Skeletal muscle tissue (tissue), 4 donors: Measurements from ENCODE around the gene ROR1. TPM values are rescaled to one million over a fixed set of nuclear protein-coding genes. Genes with fewer than 3 reads are reported as not detected.
"Not testable (repeated sequence)": the region's sequence is repeated elsewhere in the genome, so short reads cannot be mapped to it uniquely, and the experiment has no call there.

Source experiments
- H3K27ac ChIP-seq: one replicate; pipeline ENCODE4 v1.7.0; 2013; ENCODE audit warnings: mild to moderate bottlenecking, low read depth, low read length, inconsistent platforms
- H3K27me3 ChIP-seq, 3 donors: one replicate each; pipeline ENCODE4 v1.7.0; 2013; ENCODE audit warnings: low read length in 3 of 3; ENCODE audit not compliant: control insufficient read depth in 3 of 3, insufficient read depth in 3 of 3
- H3K36me3 ChIP-seq, 3 donors: one replicate each; pipeline ENCODE4 v1.7.0; 2013; ENCODE audit warnings: low read length in 3 of 3; ENCODE audit not compliant: control insufficient read depth in 3 of 3, insufficient read depth in 3 of 3
- H3K4me1 ChIP-seq, 3 donors: one replicate each; pipeline ENCODE4 v1.7.0; 2013; ENCODE audit warnings: low read length in 3 of 3, mild to moderate bottlenecking in 3 of 3; ENCODE audit not compliant: control insufficient read depth in 3 of 3, insufficient read depth in 3 of 3
- H3K4me3 ChIP-seq, 3 donors: one replicate each; pipeline ENCODE4 v1.7.0; 2013; ENCODE audit warnings: low read length in 3 of 3
- H3K9ac ChIP-seq, 3 donors: one replicate each; pipeline ENCODE4 v1.7.0; 2013; ENCODE audit warnings: low read length in 3 of 3, mild to moderate bottlenecking in 3 of 3, moderate library complexity in 2 of 3, low read depth in 1 of 3
- H3K9me3 ChIP-seq, 3 donors: one replicate each; pipeline ENCODE4 v1.7.0; 2013; ENCODE audit warnings: low read length in 3 of 3; ENCODE audit not compliant: control insufficient read depth in 3 of 3
- total RNA-seq: library from RNA; depleted of rRNA; stranded (reverse); fragments of >200 nt; gene quantifications from one replicate; pipeline ENCODE4 v1.2.3, GENCODE V29; 2014
- donor health status: Osteomylitis.

Gene ROR1
- total RNA-seq, 1 donor from 2014 or later: 7.8 TPM

GRCh38 chr1:63799820-63800219 is 26.0 kb downstream of the ROR1 start:
- no peak overlapping the region for H3K27ac ChIP-seq
- H3K36me3 ChIP-seq: no peaks in the 10 kb centered on the region
- peaks cover 0 to 2% (median 0%) of the 10 kb centered on the region in 3 donors for H3K4me1 ChIP-seq
- H3K27me3 ChIP-seq: no peaks in the 10 kb centered on the region
- no peak overlapping the region for H3K4me3 ChIP-seq
- H3K9me3 ChIP-seq: no peaks in the 10 kb centered on the region
- H3K9ac ChIP-seq: no peak overlapping the region

GRCh38 chr1:63802109-63802508 is 28.3 kb downstream of the ROR1 start:
- H3K36me3 ChIP-seq: no peaks in the 10 kb centered on the region
- no peak overlapping the region for H3K9ac ChIP-seq
- peaks cover 0 to 2% (median 0%) of the 10 kb centered on the region in 3 donors for H3K4me1 ChIP-seq
- H3K27me3 ChIP-seq: no peaks in the 10 kb centered on the region
- no peak overlapping the region for H3K4me3 ChIP-seq
- H3K9me3 ChIP-seq: no peaks in the 10 kb centered on the region
- H3K27ac ChIP-seq: no peak overlapping the region

GRCh38 chr1:63804829-63805484 is 31.1 kb downstream of the ROR1 start:
- Histone ChIP-seq H3K9me3 (peaks cover 0 to 5% (median 0%) of the 10 kb centered on the region in 3 donors), H3K27ac (no peak overlapping the region), H3K4me3 (no peak overlapping the region), H3K36me3 (no peaks in the 10 kb centered on the region), H3K27me3 (no peaks in the 10 kb centered on the region), H3K4me1 (peaks cover 0 to 2% (median 0%) of the 10 kb centered on the region in 3 donors), H3K9ac (no peak overlapping the region)

GRCh38 chr1:63807046-63807445 is 33.2 kb downstream of the ROR1 start:
- Histone ChIP-seq H3K4me3 (no peak overlapping the region), H3K27me3 (no peaks in the 10 kb centered on the region), H3K27ac (no peak overlapping the region), H3K9me3 (peaks cover 0 to 5% (median 0%) of the 10 kb centered on the region in 3 donors), H3K4me1 (peaks cover 0 to 7% (median 2%) of the 10 kb centered on the region in 3 donors), H3K36me3 (no peaks in the 10 kb centered on the region), H3K9ac (no peak overlapping the region)

- Histone ChIP-seq H3K4me1 (peaks cover 4 to 11% (median 5%) of the 10 kb centered on the region in 3 donors), H3K36me3 (no peaks in the 10 kb centered on the region), H3K27me3 (no peaks in the 10 kb centered on the region)
These were observed 37.2 kb downstream of the ROR1 start for GRCh38 chr1:63810936-63811469.

GRCh38 chr1:63812071-63812700 is 38.4 kb downstream of the ROR1 start:
- Histone ChIP-seq H3K4me3 (no peak overlapping the region), H3K27me3 (no peaks in the 10 kb centered on the region), H3K36me3 (no peaks in the 10 kb centered on the region), H3K9ac (no peak overlapping the region), H3K27ac (no peak overlapping the region), H3K4me1 (peaks cover 4 to 15% (median 5%) of the 10 kb centered on the region in 3 donors), H3K9me3 (peaks cover 0 to 5% (median 0%) of the 10 kb centered on the region in 3 donors)

More at GRCh38 chr1:63810936-63811469, 37.2 kb downstream of the ROR1 start:
- H3K9me3 ChIP-seq: peaks cover 0 to 5% (median 0%) of the 10 kb centered on the region in 3 donors
- H3K9ac ChIP-seq: no peak overlapping the region
- no peak overlapping the region for H3K27ac ChIP-seq
- no peak overlapping the region for H3K4me3 ChIP-seq

GRCh38 chr1:63813829-63814277 is 40.0 kb downstream of the ROR1 start:
- Histone ChIP-seq H3K27ac (no peak overlapping the region), H3K4me1 (peaks cover 4 to 15% (median 6%) of the 10 kb centered on the region in 3 donors), H3K36me3 (no peaks in the 10 kb centered on the region), H3K27me3 (no peaks in the 10 kb centered on the region), H3K9me3 (no peaks in the 10 kb centered on the region), H3K9ac (no peak overlapping the region), H3K4me3 (no peak overlapping the region)

GRCh38 chr1:63816217-63816815 is 42.5 kb downstream of the ROR1 start:
- not testable (repeated sequence) for H3K9me3 ChIP-seq, H3K4me3 ChIP-seq, H3K36me3 ChIP-seq, H3K27ac ChIP-seq, H3K9ac ChIP-seq, H3K27me3 ChIP-seq
- H3K4me1 ChIP-seq: peaks cover 5 to 13% (median 13%) of the 10 kb centered on the region in 3 donors

- Histone ChIP-seq H3K27me3 (no peaks in the 10 kb centered on the region), H3K4me3 (no peak overlapping the region), H3K27ac (no peak overlapping the region), H3K9me3 (no peaks in the 10 kb centered on the region), H3K4me1 (peaks cover 10 to 20% (median 17%) of the 10 kb centered on the region in 3 donors), H3K36me3 (no peaks in the 10 kb centered on the region), H3K9ac (no peak overlapping the region)
These were observed 43.4 kb downstream of the ROR1 start for GRCh38 chr1:63817152-63817667.
